A549 (cell line): ENCODE data around the gene RTN4RL1.

ENCODE experiments used
- CEBPB ChIP-seq, 2 experiments: fragments of >200 bp in 1 of 2; sonication (Bioruptor Twin) in 1 of 2; formaldehyde crosslinking in 1 of 2; IDR thresholded peaks; 2 replicates each; pipeline ENCODE4 v1.6.1; 2012 to 2016
- CTCF ChIP-seq: fragments of >200 bp; sonication (Bioruptor Twin); formaldehyde crosslinking; IDR thresholded peaks from 3 replicates; pipeline ENCODE4 v1.5.1; 2016
- HOXA7 ChIP-seq: fragments of 250-450 bp; sonication (Bioruptor Pico); IDR thresholded peaks from 2 replicates; pipeline ENCODE4 v1.5.0; 2020; ENCODE audit warnings: mild to moderate bottlenecking, moderate library complexity
- NR3C1 ChIP-seq: fragments of >200 bp; sonication (Bioruptor Twin); formaldehyde crosslinking; IDR thresholded peaks from 3 replicates; pipeline ENCODE4 v1.6.1; 2017
- POLR2A ChIP-seq: IDR thresholded peaks from 2 replicates; pipeline ENCODE4 v1.6.1; 2012; ENCODE audit warnings: mild to moderate bottlenecking, low read length

DNA sequence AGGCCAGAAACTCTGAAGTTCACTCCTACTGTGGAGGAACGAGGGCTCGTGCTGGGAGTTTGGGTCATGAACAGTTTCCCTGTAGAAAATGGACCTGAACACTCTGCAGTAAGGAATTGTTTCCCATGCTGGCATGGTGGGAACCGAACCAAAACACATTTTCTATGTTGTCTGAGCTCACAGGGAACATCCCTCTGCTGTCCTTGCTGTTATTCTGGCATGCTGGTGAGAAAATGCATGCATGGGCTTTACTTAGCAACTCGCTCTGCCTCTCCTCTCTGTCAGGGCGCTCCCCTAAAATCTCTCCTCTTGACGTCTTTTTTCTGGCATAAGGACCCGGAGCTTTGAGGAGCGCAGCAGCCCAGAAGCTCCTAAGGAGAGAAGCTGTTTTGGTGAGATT lies 5.4 kb downstream of the RTN4RL1 start:
- TF ChIP-seq CTCF (no peak), POLR2A (no peak), NR3C1 (no peak), HOXA7 (CRISPR knock-in tag) (no peak), CEBPB (IDR thresholded peaks at IDR 0.05) (no peak)
